ENCODE results near the gene MCHR1. TPM values are rescaled to one million over a fixed set of nuclear protein-coding genes. Genes with fewer than 3 reads are reported as not detected.
"Not testable (repeated sequence)": the region's sequence is repeated elsewhere in the genome, so short reads cannot be mapped to it uniquely, and the experiment has no call there.

Gene MCHR1
- total and polyA plus RNA-seq, 9 of the 15 experiments (the other 6 are each of a cell fraction or from before 2014, with no cell fraction given), result 0.03 to 0.50 TPM; not detected in 7

GRCh38 chr22:40719599-40719998 lies 40.3 kb downstream of the MCHR1 start:
- no peaks in the 10 kb centered on the region for H3K9me3 ChIP-seq (replicated peaks; ENCODE audit: control insufficient read depth, insufficient read depth, low read depth, low read length)
- no peaks in the 10 kb centered on the region for H4K20me1 ChIP-seq (replicated peaks; ENCODE audit: control insufficient read depth, insufficient read depth, low read length)
- no peaks in the 10 kb centered on the region; a peak in 1 of 5 replicates for H3K4me1 ChIP-seq (replicated peaks in 1 of 2; ENCODE audit: control insufficient read depth in 2 of 2, insufficient read depth in 2 of 2, low read length in 2 of 2)
- ChIA-PET POLR2A (interaction anchor here (1.3 kb wide), 1 partner anchor 9 kb away, joined by 3 read pairs; no protein-coding TSS in a partner anchor), CTCF (ENCODE audit: low intra/inter-chr PET ratio) (no interaction called here)
- H3K36me3 ChIP-seq (ENCODE audit: control insufficient read depth, insufficient read depth, low read length), result no peaks in the 10 kb centered on the region
- FAIRE-seq, result no peak
- intact Hi-C loops (cut with micrococcal nuclease), result no loop called here
- H3K4me2 ChIP-seq (ENCODE audit: insufficient read depth, low read length), result no peak overlapping the region
- ATAC-seq, result no peak
- 10% methylated on average over 6 of the region's 6 CpGs for WGBS (ENCODE audit: insufficient coverage, low coverage, missing lambda C conversion rate)
- BruUV-seq (replicated peaks), result no TSS peak
- peaks cover 6 to 21% of the 10 kb centered on the region in 2 experiments; a peak in 4 of 5 replicates for H3K27me3 ChIP-seq (ENCODE audit: control insufficient read depth in 2 of 2, insufficient read depth in 2 of 2, low read length in 2 of 2)
- TF ChIP-seq CTBP1 (IDR thresholded peaks at IDR 0.05; ENCODE audit: borderline replicate concordance) (peak; percentile 19; the same call in 1 of the 2 replicates), ZNF134 (CRISPR knock-in tag; conservative IDR thresholded peaks at IDR 0.05) (no peak)
- no peak overlapping the region for H3K4me3 ChIP-seq
- no peaks in the 10 kb centered on the region for H3K9me1 ChIP-seq (ENCODE audit: control insufficient read depth, insufficient read depth, low read length)
- no peaks in the 10 kb centered on the region for H3K79me2 ChIP-seq (ENCODE audit: control insufficient read depth, insufficient read depth, low read length)
- H3K27ac ChIP-seq (ENCODE audit: extremely low read depth, low read depth, low read length), result no peak overlapping the region
- no peak for DNase-seq (ENCODE audit: extremely low read depth in 1 of 4, low spot score in 3 of 4)
- in situ Hi-C loops (cut with MboI), result no loop called here
- H3K9ac ChIP-seq (ENCODE audit: insufficient read depth in 1 of 2, low read depth in 2 of 2, low read length in 2 of 2), result no peak overlapping the region
- H2AFZ ChIP-seq (ENCODE audit: low read depth, low read length), result no peak overlapping the region

GRCh38 chr22:40720156-40720537 lies 40.9 kb downstream of the MCHR1 start:
- H3K79me2 ChIP-seq (ENCODE audit: control insufficient read depth, insufficient read depth, low read length); H3K4me1 ChIP-seq (replicated peaks in 1 of 2; ENCODE audit: control insufficient read depth in 2 of 2, insufficient read depth in 2 of 2, low read length in 2 of 2); H3K4me3 ChIP-seq; ATAC-seq; BruUV-seq (replicated peaks); H3K36me3 ChIP-seq (ENCODE audit: control insufficient read depth, insufficient read depth, low read length); H4K20me1 ChIP-seq (replicated peaks; ENCODE audit: control insufficient read depth, insufficient read depth, low read length); in situ Hi-C loops (cut with MboI); H3K4me2 ChIP-seq (ENCODE audit: insufficient read depth, low read length); DNase-seq (ENCODE audit: extremely low read depth in 1 of 4, low spot score in 3 of 4); H2AFZ ChIP-seq (ENCODE audit: low read depth, low read length); FAIRE-seq; H3K9me1 ChIP-seq (ENCODE audit: control insufficient read depth, insufficient read depth, low read length); H3K9ac ChIP-seq (ENCODE audit: insufficient read depth in 1 of 2, low read depth in 2 of 2, low read length in 2 of 2); CTCF ChIA-PET (ENCODE audit: low intra/inter-chr PET ratio); intact Hi-C loops (cut with micrococcal nuclease); H3K9me3 ChIP-seq (replicated peaks; ENCODE audit: control insufficient read depth, insufficient read depth, low read depth, low read length); H3K27ac ChIP-seq (ENCODE audit: extremely low read depth, low read depth, low read length): not testable (repeated sequence)
- 3% methylated on average over 3 of the region's 6 CpGs for WGBS (ENCODE audit: insufficient coverage, low coverage, missing lambda C conversion rate)
- POLR2A ChIA-PET, result interaction anchor here (1.3 kb wide), 1 partner anchor 10 kb away, joined by 3 read pairs; no protein-coding TSS in a partner anchor
- peaks cover 6 to 19% of the 10 kb centered on the region in 2 experiments; a peak in 4 of 5 replicates for H3K27me3 ChIP-seq (ENCODE audit: control insufficient read depth in 2 of 2, insufficient read depth in 2 of 2, low read length in 2 of 2)

Data from K562 (cell line).